Stimulated activated CD8-positive, alpha-beta memory T cell treated with anti-CD3 and anti-CD28 coated beads, Interleukin-7, amount 100 ng/mL, for 4 hours (primary cell): ENCODE data around the gene DGKQ.
"Not testable (repeated sequence)": the region's sequence is repeated elsewhere in the genome, so short reads cannot be mapped to it uniquely, and the experiment has no call there.

Experiments used
- DNase-seq, 2 donors: peaks; one replicate each; pipeline ENCODE4 v3.0.0-alpha.2; 2020; ENCODE audit warnings: low read depth in 2 of 2

Gene DGKQ

DNA sequence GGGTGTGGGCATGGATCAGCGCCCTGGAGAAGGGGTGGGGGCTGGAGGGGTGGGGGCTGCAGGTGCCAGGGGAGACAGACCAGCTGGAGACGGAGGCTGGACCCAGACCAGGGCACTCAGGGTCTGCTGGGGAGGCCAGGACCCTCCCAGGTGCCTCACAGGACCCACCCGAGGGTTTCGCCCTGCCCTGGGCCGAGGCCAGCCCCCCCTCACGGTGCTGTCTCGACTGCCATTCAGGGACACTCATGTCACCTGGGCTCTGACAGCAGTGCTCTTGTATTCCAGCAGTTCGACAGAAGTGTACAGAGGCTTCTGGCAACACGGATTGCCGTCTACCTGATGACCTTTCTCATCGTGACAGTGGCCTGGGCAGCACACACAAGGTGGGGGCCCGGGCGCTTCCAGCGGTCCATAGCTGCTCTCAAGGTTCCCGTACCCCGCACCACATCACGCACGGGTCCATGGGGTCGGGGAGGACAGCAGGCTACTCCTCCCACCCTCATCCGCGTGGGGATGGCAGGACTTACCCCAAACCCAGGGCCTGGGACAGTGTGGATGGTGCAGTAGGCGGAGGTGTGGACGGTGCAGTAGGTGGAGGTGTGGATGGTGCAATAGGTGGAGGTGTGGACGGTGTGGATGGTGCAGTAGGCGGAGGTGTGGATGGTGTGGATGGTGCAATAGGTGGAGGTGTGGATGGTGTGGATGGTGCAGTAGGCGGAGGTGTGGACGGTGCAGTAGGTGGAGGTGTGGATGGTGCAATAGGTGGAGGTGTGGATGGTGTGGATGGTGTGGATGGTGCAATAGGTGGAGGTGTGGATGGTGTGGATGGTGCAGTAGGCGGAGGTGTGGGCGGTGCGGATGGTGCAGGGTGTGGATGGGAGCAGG, 23.0 kb downstream of the DGKQ start:
- DNase-seq: no peak

DNA sequence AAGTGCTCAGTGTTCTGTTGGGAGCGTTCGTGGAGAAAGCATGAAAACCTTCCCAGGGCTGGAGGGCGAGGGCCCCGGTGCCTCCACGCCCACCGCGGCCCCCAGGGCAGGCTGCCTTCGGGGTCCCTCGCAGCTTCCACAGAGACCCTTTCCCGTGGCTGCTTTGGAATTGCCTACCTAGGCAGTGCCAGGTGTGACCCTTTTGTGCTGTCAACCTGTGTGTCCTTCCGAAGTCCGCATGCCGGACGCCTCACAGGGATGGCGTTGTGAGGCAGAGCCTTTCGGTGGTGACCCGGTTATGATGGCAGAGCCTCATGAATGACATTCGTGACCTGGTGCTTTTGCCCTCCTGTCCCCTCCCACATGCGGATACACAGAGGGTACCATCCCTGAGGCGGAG, 23.7 kb downstream of the DGKQ start:
- DNase-seq: no peak

DNA sequence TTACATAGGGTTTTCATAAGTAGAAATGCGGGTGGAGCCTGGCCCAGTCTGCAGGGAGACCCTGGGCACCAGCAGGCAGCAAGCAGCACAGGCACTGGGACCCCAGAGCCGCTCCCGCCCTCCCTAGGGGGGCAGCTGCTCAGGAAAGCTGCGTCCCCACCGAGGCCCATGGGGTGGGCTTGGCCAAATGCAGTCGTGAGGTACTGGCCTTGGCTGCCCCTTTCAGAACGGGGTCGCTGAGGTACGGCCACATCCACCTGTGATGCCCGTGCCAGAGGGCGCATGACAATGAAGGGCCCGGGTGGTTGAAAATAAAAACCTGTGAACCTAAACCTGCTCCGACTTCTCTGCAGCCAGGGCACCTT, 24.5 kb downstream of the DGKQ start:
- DNase-seq: no peak

- no peak for DNase-seq
Measured at GRCh38 chr4:948101-948935, 25.1 kb downstream of the DGKQ start.

DNA sequence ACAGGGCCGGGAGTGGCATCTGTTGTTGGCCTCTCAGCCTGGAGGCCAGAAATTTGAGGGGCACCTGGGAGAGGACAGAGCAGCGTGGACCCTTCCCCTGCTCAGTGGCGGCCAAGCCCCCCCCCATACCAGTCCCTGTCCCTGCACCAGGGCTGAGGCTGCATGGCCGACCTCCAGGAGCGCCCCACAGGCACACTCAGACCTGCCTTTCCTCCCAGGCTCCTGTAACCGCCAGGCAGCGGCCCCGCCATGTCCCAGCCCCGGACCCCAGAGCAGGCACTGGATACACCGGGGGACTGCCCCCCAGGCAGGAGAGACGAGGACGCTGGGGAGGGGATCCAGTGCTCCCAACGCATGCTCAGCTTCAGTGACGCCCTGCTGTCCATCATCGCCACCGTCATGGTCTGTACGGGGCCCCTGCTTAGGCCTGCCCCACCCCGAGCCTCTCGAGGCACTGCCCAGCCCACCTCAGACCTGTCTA, 25.8 kb downstream of the DGKQ start:
- no peak for DNase-seq

DNA sequence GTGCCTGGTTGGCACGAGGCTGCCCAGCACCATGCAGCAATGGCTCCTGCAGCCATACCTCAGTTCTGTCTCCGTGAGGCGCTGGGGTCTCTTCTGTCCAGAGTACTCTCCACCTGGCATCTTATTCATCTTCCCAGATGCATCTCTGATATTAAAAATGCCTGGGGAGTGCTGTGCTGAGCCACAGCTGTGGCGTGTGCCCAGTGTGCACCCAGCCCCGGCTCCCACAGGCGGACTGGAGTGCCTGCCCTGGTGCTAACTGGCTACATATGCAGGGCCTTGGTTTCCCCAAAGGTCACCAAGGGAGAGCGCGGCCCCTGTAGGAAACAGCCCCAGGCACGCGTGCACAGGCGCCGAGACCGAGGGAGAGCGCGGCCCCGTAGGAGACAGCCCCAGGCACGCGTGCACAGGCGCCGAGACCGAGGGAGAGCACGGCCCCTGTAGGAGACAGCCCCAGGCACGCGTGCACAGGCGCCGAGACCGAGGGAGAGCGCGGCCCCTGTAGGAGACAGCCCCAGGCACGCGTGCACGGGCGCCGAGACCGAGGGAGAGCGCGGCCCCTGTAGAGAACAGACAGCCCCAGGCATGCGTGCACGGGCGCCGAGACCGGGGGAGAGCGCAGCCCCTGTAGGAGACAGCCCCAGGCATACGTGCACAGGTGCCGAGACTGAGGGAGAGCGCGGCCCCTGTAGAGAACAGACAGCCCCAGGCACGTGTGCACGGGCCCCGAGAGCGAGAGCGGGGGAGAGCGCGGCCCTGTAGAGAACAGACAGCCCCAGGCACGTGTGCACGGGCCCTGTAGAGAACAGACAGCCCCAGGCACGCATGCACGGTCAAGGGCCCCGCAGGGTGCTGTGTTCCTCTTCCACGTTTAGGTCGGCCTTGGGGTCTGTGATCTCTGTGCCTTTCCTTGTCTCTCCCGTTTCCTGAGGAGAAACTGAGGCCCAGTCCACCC, 26.6 kb downstream of the DGKQ start:
- no peak for DNase-seq

DNA sequence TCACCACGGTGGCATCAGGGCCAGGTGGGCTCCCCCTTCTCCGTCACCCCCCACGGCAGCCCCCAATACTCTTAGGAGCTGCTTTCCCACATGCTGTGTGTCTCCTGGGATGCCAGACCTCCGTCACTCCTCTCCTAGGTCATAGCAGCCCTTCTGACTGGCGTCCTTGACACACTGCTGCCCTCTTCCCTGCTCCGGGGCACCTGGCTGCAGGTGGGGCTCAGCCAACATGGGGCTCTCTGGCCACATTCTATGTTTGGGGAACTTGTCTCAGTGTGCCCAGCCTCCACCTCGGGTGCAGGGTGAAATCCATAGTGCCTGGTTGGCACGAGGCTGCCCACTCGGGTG, 27.3 kb downstream of the DGKQ start:
- DNase-seq: no peak

- DNase-seq: no peak
Measured at GRCh38 chr4:945274-946102, 27.9 kb downstream of the DGKQ start.

DNA sequence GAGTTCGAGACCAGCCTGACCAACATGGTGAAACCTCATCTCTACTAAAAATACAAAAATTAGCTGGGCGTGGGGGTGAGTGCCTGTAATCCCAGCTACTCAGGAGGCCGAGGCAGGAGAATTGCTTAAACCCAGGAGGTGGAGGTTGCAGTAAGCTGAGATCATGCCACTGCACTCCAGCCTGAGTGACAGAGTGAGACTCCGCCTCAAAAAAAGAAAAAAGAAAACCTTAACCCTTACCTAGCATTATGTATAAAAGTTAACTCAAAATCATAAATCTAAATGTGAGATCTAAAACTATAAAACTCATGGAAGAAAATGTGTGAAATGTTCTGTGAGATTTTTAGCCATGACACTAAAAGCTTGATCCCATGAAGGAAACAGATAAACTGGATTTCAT, 33.9 kb downstream of the DGKQ start:
- DNase-seq: not testable (repeated sequence)

GRCh38 chr4:932713-933070, 40.7 kb downstream of the DGKQ start:
- DNase-seq: no peak

DNA sequence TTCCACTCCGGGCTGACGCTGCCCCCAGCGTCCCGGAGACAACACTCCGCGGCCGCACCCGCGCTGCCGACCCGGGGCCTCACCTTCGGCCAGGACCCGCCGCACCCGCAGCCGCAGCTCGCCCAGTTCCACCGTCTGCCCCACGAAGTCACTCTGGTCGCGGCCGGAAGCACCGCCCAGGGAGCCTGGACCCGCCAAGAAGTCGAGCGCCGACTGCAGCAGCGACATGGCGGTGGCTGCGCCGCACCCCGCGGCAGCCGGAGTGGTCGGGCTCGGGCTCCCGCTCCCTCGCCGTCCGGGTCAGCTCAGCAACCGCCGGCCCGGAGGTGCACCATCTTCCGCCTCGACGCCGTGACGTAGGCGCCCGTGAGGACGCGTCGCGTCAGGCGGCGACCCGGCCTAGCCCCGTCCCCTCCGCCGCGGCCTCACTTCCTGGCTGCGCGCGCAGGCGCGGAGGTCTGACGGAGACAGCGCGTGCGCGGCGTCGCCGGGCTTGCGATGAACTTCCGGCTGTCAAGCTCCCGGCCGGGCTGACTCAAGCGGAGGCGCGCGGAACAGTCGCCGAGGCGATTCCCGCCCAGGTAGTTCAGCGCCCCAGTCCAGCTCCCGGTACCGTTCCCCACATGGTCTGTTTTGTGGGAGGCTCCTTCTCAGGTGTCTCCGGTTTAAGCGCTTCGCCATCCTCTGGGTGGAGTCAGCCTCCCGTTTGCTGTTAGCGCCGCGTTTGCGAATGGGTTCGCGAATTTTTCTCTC, 41.2 kb downstream of the DGKQ start, which contains the start of the genes GAK and TMEM175:
Gene GAK (minus strand): TSS at position 357 of the 753 bp plus-strand sequence. CDS start 129 bp downstream, at position 228.
Gene TMEM175 (plus strand): TSS at position 501 of the 753 bp plus-strand sequence. CDS start 15,280 bp downstream, outside the sequence.
- peak; percentile 87 to 96 for DNase-seq

- no peak for DNase-seq
Measured at GRCh38 chr4:931194-931959, 42.0 kb downstream of the DGKQ start.

- DNase-seq: no peak
Measured at GRCh38 chr4:930827-931193, 42.6 kb downstream of the DGKQ start.

DNA sequence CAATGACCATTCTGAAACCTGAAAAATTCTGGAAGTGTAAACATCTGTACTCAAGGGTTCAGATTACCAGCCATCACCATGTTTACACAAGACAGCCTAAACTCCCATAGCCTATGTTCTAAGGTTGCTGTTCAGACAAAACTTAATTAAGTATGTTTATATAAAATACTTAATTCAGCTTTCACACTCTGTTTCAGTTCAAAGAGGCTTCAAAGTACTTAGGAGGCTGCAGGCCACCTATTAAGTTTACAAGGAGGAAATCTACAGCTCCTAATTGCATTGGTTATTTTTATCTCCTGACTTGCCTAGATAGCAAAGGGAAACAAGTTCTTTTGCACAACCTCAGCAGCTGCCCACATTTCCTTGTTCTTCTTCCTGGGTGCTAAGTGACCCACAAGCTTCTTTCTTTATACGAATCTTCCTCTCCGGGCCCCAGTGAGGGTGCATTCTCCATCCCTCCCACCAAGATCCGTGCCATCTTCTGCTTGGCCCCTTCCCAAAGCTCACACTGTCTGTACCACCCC, 43.3 kb downstream of the DGKQ start:
- DNase-seq: no peak

DNA sequence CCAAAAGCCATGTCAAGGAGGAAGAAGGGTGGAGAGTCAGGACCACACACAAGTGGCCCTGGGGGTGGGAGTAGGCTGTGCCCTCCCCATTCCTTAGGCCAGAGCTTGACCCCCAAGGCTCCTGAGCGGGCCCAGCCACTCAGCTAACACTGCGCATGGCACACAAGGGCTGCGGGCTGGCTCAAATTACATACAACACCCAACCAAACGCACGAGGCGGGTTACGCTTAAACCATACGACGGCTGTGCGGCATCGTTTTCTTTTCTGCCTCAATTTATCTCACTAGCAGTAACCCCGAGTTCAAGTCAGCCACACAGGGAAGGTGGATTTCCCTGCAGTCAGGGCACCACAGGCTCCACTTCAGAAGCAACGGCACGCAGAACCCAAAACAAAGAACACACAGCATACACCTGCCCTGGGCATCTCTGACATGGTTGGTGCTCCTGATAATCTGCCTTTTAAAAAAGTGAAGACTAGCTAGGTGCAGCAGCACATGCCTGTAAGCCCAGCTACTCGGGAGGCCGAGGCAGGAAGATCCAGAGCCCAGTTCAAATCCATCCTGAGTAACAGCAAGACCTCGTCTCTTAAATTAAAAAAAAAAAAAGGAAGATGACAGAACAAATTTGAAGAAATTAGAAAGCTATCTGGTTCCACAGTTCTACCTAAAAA, 44.1 kb downstream of the DGKQ start:
- no peak for DNase-seq

- DNase-seq: not testable (repeated sequence)
Measured at GRCh38 chr4:927566-927965, 45.8 kb downstream of the DGKQ start.

DNA sequence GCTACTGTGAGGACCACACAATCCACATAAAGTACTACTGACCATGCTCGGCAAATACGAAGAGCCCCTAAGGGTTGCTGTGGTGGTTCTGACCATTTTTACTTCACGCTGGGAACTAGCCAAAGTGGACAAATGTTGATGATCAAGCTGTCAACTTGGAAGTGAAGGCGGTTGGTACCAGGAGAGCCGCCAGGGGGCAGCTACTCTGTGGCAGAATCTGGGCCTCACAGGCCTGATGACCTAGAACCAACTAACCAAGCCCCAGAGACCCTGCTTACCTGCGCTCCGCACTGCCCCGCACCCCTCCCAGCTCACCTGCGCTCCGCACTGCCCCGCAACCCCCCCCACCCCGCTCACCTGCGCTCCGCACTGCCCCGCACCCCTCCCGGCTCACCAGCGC, 46.8 kb downstream of the DGKQ start:
- no peak for DNase-seq

DNA sequence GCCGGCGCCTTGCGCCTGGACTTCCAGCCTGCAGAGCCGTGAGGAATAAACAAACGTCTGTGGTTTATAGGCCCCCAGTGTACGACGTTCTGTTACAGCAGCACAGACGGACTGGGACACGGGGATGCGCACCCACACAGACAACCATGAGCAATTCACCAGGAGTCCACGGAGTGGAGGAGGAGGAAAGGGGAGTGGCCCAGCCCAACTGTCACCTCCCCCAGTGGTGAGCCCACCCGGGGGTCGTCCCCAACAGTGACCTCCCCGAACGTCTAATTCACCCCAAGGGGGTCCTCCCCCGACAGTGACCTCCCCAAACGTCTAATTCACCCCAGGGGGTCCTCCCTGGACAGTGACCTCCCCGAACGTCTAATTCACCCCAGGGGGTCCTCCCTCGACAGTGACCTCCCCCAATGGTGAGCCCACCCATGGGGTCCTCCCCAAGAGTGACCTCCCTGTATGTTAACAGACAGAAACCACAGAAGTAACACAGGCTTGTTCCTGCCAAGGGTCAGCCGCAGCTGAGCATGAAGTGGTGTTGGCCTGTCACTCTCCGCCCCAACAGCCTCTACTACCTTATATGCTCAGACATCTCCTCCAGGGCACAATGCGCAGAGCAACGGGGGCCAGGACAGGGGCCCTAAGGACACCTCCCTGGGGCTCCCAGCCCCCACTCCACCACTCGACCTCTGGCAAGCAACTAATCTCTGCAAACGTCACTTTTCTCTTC, 47.4 kb downstream of the DGKQ start:
- DNase-seq: no peak
